Measurements from ENCODE around the gene ZNF30.
A peak's percentile ranks its signal among the peaks of the same experiment; 100 is the strongest.
"Not testable (repeated sequence)": the region's sequence is repeated elsewhere in the genome, so short reads cannot be mapped to it uniquely, and the experiment has no call there.

Gene ZNF30

DNA sequence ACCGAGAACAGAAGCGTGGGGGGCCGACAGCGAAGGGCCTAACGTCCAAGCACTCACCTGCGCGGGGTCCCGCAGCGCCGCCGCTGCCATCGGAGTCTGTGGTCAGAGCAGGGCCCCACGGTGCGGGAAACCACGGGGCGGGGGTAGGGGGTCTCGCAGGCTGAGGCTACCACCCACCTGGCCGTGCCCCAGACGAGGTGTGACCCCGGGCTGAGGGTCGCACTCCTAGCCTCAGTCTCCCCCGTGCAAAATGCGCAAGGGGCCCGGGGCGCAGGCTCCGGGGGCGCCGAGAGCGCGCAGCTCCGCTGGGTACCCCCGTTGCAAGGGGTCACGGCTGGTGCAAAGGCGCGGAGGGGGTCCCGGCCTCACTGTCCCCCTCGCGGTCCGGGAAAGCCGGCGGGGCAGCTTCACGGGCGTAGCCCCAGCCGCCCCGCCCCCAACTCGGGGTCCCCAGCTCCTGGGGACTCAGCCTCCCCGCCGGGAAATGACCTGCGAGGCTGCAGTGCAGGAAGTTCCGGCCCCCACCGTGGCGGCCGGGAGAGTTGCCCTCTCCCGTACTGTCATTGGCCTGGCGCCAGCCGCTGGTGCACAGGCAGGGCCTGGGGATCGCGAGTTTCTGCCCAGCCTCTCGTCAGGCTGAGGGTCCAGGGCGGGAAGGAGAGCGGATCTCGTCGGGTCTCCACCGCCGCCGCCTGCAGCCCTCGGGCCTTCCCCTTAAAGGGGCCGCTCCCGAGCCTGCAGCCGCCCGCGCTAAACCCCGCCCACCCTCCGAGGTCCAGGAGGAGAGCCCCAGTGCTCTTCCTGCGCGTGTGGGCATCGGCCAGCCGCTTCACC, 37.1 kb downstream of the ZNF30 start, which contains the start of gene ZNF792:
TSS of gene ZNF792 (minus strand) at position 657 of the 834 bp plus-strand sequence. CDS start at position 90, 567 bp downstream.
- DNase-seq (ENCODE audit: low read depth): no peak

GRCh38 chr19:34964598-34964997, 37.9 kb downstream of the ZNF30 start:
- TF ChIP-seq CTCF (IDR thresholded peaks at IDR 0.05; ENCODE audit: control insufficient read depth, extremely low read depth, insufficient read depth): no peak
- DNase-seq (ENCODE audit: low read depth): no peak
- no peak overlapping the region for H3K4me3 ChIP-seq (ENCODE audit: low read depth, low read length)

More for the DNA sequence above, 37.1 kb downstream of the ZNF30 start, which contains the start of gene ZNF792:
- TF ChIP-seq CTCF (IDR thresholded peaks at IDR 0.05; ENCODE audit: control insufficient read depth, extremely low read depth, insufficient read depth): no peak
- H3K4me3 ChIP-seq (ENCODE audit: low read depth, low read length): peak within 1 kb of the TSS; percentile 95

- not testable (repeated sequence) for DNase-seq (ENCODE audit: low read depth); H3K4me3 ChIP-seq (ENCODE audit: low read depth, low read length)
These were observed 38.8 kb downstream of the ZNF30 start for GRCh38 chr19:34965505-34965904.

DNA sequence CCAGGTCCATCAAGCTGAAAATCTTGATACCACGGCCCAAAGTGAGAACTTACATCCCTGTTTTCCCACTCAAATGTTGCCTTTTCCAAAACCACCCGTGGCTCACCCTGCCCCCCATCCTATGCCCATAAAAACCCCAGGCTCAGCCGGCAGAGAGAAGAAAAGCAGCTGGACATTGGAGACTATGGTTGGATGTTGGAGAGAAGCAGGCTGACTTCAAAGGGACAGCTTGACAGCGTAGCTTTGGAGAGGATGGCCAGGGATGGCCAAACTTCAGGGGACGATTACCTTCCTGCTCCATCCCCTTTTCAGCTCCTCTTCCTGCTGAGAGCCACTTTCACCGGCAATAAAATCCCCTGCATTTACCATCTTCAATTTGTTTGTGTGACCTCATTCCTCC, 40.8 kb downstream of the ZNF30 start:
- no peak for DNase-seq (ENCODE audit: low read depth)
- no peak overlapping the region for H3K4me3 ChIP-seq (ENCODE audit: low read depth, low read length)
- no peak for TF ChIP-seq CTCF (IDR thresholded peaks at IDR 0.05; ENCODE audit: control insufficient read depth, extremely low read depth, insufficient read depth)

GRCh38 chr19:34969721-34970120, 43.0 kb downstream of the ZNF30 start:
- TF ChIP-seq CTCF (IDR thresholded peaks at IDR 0.05; ENCODE audit: control insufficient read depth, extremely low read depth, insufficient read depth): no peak

DNA sequence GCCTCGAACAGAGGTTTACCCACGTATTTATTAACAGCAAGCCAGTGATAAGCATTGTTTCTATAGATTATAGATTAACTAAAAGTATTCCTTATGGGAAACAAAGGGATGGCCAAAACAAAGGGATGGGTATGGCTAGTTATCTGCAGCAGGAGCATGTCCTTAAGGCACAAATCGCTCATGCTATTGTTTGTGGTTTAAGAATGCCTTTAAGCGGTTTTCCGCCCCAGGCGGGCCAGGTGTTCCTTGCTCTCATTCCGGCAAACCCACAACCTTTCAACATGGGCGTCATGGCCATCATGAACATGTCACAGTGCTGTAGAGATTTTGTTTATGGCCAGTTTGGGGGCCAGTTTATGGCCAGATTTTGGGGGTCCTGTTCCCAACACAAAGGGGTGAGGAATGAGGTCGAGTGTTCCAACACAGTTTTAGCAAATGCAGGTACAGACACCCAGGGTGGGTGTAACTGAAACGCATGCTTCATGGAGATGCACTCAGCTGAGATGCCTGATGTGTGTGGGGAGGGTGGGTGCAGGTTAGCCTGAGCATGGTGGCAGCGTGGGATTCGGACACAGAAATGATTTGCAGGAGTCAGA, 43.6 kb downstream of the ZNF30 start:
- not testable (repeated sequence) for H3K4me3 ChIP-seq (ENCODE audit: low read depth, low read length); DNase-seq (ENCODE audit: low read depth)

More at GRCh38 chr19:34969721-34970120, 43.0 kb downstream of the ZNF30 start:
- H3K4me3 ChIP-seq (ENCODE audit: low read depth, low read length): no peak overlapping the region
- no peak for DNase-seq (ENCODE audit: low read depth)

- no peak for DNase-seq (ENCODE audit: low read depth)
- no peak overlapping the region for H3K4me3 ChIP-seq (ENCODE audit: low read depth, low read length)
- no peak for TF ChIP-seq CTCF (IDR thresholded peaks at IDR 0.05; ENCODE audit: control insufficient read depth, extremely low read depth, insufficient read depth)
These were observed 45.5 kb downstream of the ZNF30 start for GRCh38 chr19:34972163-34972705.

Data from LNCaP clone FGC (cell line).